Choroid plexus epithelial cell (primary cell): ENCODE results near the gene CRYBG2.

Experiments used
- DNase-seq: peaks from one replicate; pipeline ENCODE4 v3.0.0-alpha.2; 2010; ENCODE audit warnings: low read depth
- H3K4me3 ChIP-seq: 2 replicates; pipeline ENCODE4 v1.5.1; 2011; ENCODE audit warnings: low read depth, mild to moderate bottlenecking, control low read depth, low read length, moderate library complexity
- CTCF ChIP-seq: conservative IDR thresholded peaks from 2 replicates; pipeline ENCODE4 v1.5.1; 2011; ENCODE audit warnings: low read depth, mild to moderate bottlenecking, control low read depth, inconsistent platforms, low read length, moderate library complexity

CRYBG2 gene

GRCh38 chr1:26349188-26349876 lies 4.6 kb downstream of the CRYBG2 start:
- no peak for TF ChIP-seq CTCF
- H3K4me3 ChIP-seq, result no peak overlapping the region
- peak; percentile 52 for DNase-seq

- TF ChIP-seq CTCF, result no peak
- DNase-seq, result no peak
Observed at GRCh38 chr1:26346274-26347033, 7.5 kb downstream of the CRYBG2 start.

GRCh38 chr1:26345718-26346117 lies 8.2 kb downstream of the CRYBG2 start:
- no peak for DNase-seq
- TF ChIP-seq CTCF, result no peak
- no peak overlapping the region for H3K4me3 ChIP-seq

More at GRCh38 chr1:26346274-26347033, 7.5 kb downstream of the CRYBG2 start:
- no peak overlapping the region for H3K4me3 ChIP-seq

- TF ChIP-seq CTCF, result no peak
- H3K4me3 ChIP-seq, result no peak overlapping the region
- DNase-seq, result no peak
Observed at GRCh38 chr1:26344147-26344920, 9.6 kb downstream of the CRYBG2 start.

GRCh38 chr1:26340047-26340481 lies 13.9 kb downstream of the CRYBG2 start:
- no peak for DNase-seq
- H3K4me3 ChIP-seq, result no peak overlapping the region
- TF ChIP-seq CTCF, result no peak

GRCh38 chr1:26338670-26339069 lies 15.3 kb downstream of the CRYBG2 start:
- TF ChIP-seq CTCF, result no peak
- no peak for DNase-seq
- H3K4me3 ChIP-seq, result no peak overlapping the region
